KMS-11 (cell line): ENCODE results near the gene SLC17A2.
A peak's percentile ranks its signal among the peaks of the same experiment; 100 is the strongest.

Source experiments
- H2AFZ ChIP-seq: fragments of 200-600 bp; sonication (generic); 2 replicates; pipeline ENCODE4 v1.6.1; 2016; ENCODE audit warnings: antibody characterized with exemption, mixed run types, low read depth
- H3K27ac ChIP-seq: fragments of 200-600 bp; sonication (generic); 2 replicates; pipeline ENCODE4 v1.6.1; 2016; ENCODE audit warnings: mild to moderate bottlenecking, mixed run types
- H3K27me3 ChIP-seq: fragments of 200-600 bp; sonication (generic); 2 replicates; pipeline ENCODE4 v1.6.1; 2017; ENCODE audit warnings: mild to moderate bottlenecking, low read depth, mixed run types, moderate library complexity; ENCODE audit not compliant: insufficient read depth
- H3K36me3 ChIP-seq: fragments of 200-600 bp; sonication (generic); 2 replicates; pipeline ENCODE4 v1.6.1; 2017; ENCODE audit warnings: mild to moderate bottlenecking, mixed run types; ENCODE audit not compliant: insufficient read depth
- H3K4me1 ChIP-seq: fragments of 200-600 bp; sonication (generic); 2 replicates; pipeline ENCODE4 v1.6.1; 2016; ENCODE audit warnings: mild to moderate bottlenecking, low read depth, mixed run types; ENCODE audit not compliant: poor library complexity, severe bottlenecking
- H3K4me2 ChIP-seq: fragments of 200-600 bp; sonication (generic); 2 replicates; pipeline ENCODE4 v1.7.0; 2016; ENCODE audit warnings: mild to moderate bottlenecking, mixed run types
- H3K4me3 ChIP-seq: fragments of 200-600 bp; sonication (generic); IDR thresholded peaks from 2 replicates; pipeline ENCODE4 v1.6.1; 2017; ENCODE audit warnings: low read depth, low read length, mixed read lengths; ENCODE audit not compliant: insufficient read depth
- H3K79me2 ChIP-seq: fragments of 200-600 bp; sonication (generic); 2 replicates; pipeline ENCODE4 v1.6.1; 2016; ENCODE audit warnings: low read depth, mixed run types; ENCODE audit not compliant: insufficient read depth
- H3K9ac ChIP-seq: fragments of 200-600 bp; sonication (generic); 2 replicates; pipeline ENCODE4 v1.6.1; 2016; ENCODE audit warnings: mild to moderate bottlenecking, mixed run types
- H4K20me1 ChIP-seq: fragments of 200-600 bp; sonication (generic); 2 replicates; pipeline ENCODE4 v1.6.1; 2016; ENCODE audit warnings: mild to moderate bottlenecking, mixed run types; ENCODE audit not compliant: insufficient read depth
- TF ChIP-seq, protein P1 (sequence below): fragments of 200-600 bp; sonication (generic); conservative IDR thresholded peaks from 2 replicates; pipeline ENCODE4 v1.6.1; 2017; ENCODE audit warnings: low read depth, mild to moderate bottlenecking, antibody characterized with exemption, low read length, moderate library complexity, mixed read lengths

SLC17A2 gene

GRCh38 chr6:25895771-25896170 is 34.7 kb downstream of the SLC17A2 start:
- no peak overlapping the region for H2AFZ ChIP-seq
- no peak overlapping the region for H3K27ac ChIP-seq

DNA sequence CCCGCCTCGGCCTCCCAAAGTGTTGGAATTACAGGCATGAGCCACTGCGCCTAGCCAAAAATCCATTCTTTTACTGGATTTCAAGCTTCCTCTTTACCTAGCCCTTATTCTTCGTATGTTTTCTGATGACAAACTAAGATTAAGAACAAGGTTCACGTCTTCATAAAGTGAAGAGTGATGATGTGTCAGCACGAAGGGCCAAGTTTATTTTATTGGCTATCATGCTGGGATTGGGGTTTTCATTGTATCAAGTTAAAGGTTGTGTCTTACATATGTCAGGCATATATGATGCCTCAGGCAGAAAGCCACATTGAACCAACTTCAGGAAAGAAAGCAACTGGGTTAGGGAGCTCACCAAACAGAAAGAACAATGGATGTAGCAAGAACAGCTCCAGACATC is 36.7 kb downstream of the SLC17A2 start:
- no peak overlapping the region for H3K27ac ChIP-seq
- no peaks in the 10 kb centered on the region for H3K27me3 ChIP-seq
- no peak overlapping the region for H2AFZ ChIP-seq
- no peaks in the 10 kb centered on the region for H3K36me3 ChIP-seq
- no peaks in the 10 kb centered on the region for H3K4me1 ChIP-seq
- no peak overlapping the region for H3K9ac ChIP-seq
- no peak overlapping the region for H3K4me2 ChIP-seq
- TF ChIP-seq, protein P1, sequence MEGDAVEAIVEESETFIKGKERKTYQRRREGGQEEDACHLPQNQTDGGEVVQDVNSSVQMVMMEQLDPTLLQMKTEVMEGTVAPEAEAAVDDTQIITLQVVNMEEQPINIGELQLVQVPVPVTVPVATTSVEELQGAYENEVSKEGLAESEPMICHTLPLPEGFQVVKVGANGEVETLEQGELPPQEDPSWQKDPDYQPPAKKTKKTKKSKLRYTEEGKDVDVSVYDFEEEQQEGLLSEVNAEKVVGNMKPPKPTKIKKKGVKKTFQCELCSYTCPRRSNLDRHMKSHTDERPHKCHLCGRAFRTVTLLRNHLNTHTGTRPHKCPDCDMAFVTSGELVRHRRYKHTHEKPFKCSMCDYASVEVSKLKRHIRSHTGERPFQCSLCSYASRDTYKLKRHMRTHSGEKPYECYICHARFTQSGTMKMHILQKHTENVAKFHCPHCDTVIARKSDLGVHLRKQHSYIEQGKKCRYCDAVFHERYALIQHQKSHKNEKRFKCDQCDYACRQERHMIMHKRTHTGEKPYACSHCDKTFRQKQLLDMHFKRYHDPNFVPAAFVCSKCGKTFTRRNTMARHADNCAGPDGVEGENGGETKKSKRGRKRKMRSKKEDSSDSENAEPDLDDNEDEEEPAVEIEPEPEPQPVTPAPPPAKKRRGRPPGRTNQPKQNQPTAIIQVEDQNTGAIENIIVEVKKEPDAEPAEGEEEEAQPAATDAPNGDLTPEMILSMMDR: no peak
- no peaks in the 10 kb centered on the region for H3K79me2 ChIP-seq
- no peak overlapping the region for H3K4me3 ChIP-seq
- H4K20me1 ChIP-seq: no peaks in the 10 kb centered on the region

More at GRCh38 chr6:25895771-25896170, 34.7 kb downstream of the SLC17A2 start:
- Histone ChIP-seq H3K4me1 (no peaks in the 10 kb centered on the region), H3K79me2 (no peaks in the 10 kb centered on the region), H3K4me2 (no peak overlapping the region), H4K20me1 (no peaks in the 10 kb centered on the region), H3K9ac (no peak overlapping the region), H3K4me3 (no peak overlapping the region), H3K27me3 (no peaks in the 10 kb centered on the region), H3K36me3 (no peaks in the 10 kb centered on the region)
- TF ChIP-seq, protein P1: no peak

DNA sequence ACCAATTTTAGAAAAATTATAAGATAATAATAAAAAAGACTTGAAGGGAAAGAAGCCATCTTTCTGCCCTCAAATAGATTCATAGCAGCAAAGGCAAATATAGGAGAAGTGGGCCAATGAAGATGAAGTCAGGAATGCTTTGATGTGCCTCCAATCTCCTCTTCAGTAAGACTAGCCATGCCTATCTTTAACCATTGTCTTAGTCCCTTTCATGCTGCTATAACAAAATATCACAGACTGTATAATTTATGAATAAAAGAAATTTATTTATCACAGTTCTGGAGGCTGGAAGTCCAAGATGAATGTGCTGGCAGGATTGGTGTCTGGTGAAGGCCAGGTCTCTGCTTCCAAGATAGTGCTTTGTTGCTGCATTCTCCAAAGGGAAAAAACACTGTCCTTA is 37.6 kb downstream of the SLC17A2 start:
- H3K36me3 ChIP-seq: no peaks in the 10 kb centered on the region
- H3K27ac ChIP-seq: no peak overlapping the region
- no peaks in the 10 kb centered on the region for H3K79me2 ChIP-seq
- H2AFZ ChIP-seq: no peak overlapping the region
- no peaks in the 10 kb centered on the region for H3K4me1 ChIP-seq
- TF ChIP-seq, protein P1: no peak
- no peaks in the 10 kb centered on the region for H3K27me3 ChIP-seq
- no peak overlapping the region for H3K4me2 ChIP-seq
- no peaks in the 10 kb centered on the region for H4K20me1 ChIP-seq
- H3K4me3 ChIP-seq: no peak overlapping the region
- H3K9ac ChIP-seq: no peak overlapping the region

GRCh38 chr6:25889877-25890853 is 40.3 kb downstream of the SLC17A2 start:
- Histone ChIP-seq H4K20me1 (no peaks in the 10 kb centered on the region), H3K79me2 (no peaks in the 10 kb centered on the region), H3K27ac (no peak overlapping the region), H3K4me3 (no peak overlapping the region), H2AFZ (no peak overlapping the region), H3K4me2 (no peak overlapping the region), H3K36me3 (no peaks in the 10 kb centered on the region), H3K27me3 (no peaks in the 10 kb centered on the region), H3K4me1 (no peaks in the 10 kb centered on the region), H3K9ac (no peak overlapping the region)
- TF ChIP-seq, protein P1: peak; percentile 44; the same call in 1 of the 2 replicates
